ENCODE data around the gene SSPN. TPM values are rescaled to one million over a fixed set of nuclear protein-coding genes. Genes with fewer than 3 reads are reported as not detected.

Gene SSPN
- total RNA-seq, 1 experiment from 2014 or later, result not detected

GRCh38 chr12:26292596-26292995 lies 97.2 kb downstream of the SSPN start:
- H3K4me3 ChIP-seq (ENCODE audit: low read length), result no peak overlapping the region
- DNase-seq, result no peak
- H2AFZ ChIP-seq (ENCODE audit: low read length), result no peak overlapping the region
- H3K27ac ChIP-seq (ENCODE audit: low read length), result no peak overlapping the region
- H3K4me2 ChIP-seq (ENCODE audit: low read depth, low read length, poor library complexity, severe bottlenecking), result no peak overlapping the region
- H3K9me2 ChIP-seq (replicated peaks; ENCODE audit: insufficient read depth, low read length), result no peaks in the 10 kb centered on the region; the same call in 1 of the 2 replicates
- H3K36me3 ChIP-seq (ENCODE audit: insufficient read depth, low read length), result no peaks in the 10 kb centered on the region
- H3K27me3 ChIP-seq (ENCODE audit: low read length), result no peaks in the 10 kb centered on the region
- no peaks in the 10 kb centered on the region for H3K79me2 ChIP-seq (ENCODE audit: low read length)
- no peaks in the 10 kb centered on the region for H3K9me3 ChIP-seq (ENCODE audit: low read length)
- H3K4me1 ChIP-seq (ENCODE audit: low read length), result peaks cover under 1% of the 10 kb centered on the region
- no peaks in the 10 kb centered on the region for H4K20me1 ChIP-seq (ENCODE audit: insufficient read depth, low read depth, low read length)
- no peak overlapping the region for H3K9ac ChIP-seq (ENCODE audit: low read length)

GRCh38 chr12:26293612-26294011 lies 98.2 kb downstream of the SSPN start:
- H4K20me1 ChIP-seq (ENCODE audit: insufficient read depth, low read depth, low read length), result no peaks in the 10 kb centered on the region

GRCh38 chr12:26295001-26295400 lies 99.6 kb downstream of the SSPN start:
- DNase-seq, result no peak
- no peaks in the 10 kb centered on the region for H3K79me2 ChIP-seq (ENCODE audit: low read length)

More at GRCh38 chr12:26293612-26294011, 98.2 kb downstream of the SSPN start:
- no peak overlapping the region for H2AFZ ChIP-seq (ENCODE audit: low read length)
- H3K79me2 ChIP-seq (ENCODE audit: low read length), result no peaks in the 10 kb centered on the region
- peaks cover 11% of the 10 kb centered on the region for H3K4me1 ChIP-seq (ENCODE audit: low read length)
- H3K27me3 ChIP-seq (ENCODE audit: low read length), result no peaks in the 10 kb centered on the region
- H3K36me3 ChIP-seq (ENCODE audit: insufficient read depth, low read length), result no peaks in the 10 kb centered on the region
- H3K4me2 ChIP-seq (ENCODE audit: low read depth, low read length, poor library complexity, severe bottlenecking), result no peak overlapping the region
- H3K9ac ChIP-seq (ENCODE audit: low read length), result no peak overlapping the region
- DNase-seq, result no peak
- no peak overlapping the region for H3K4me3 ChIP-seq (ENCODE audit: low read length)
- no peaks in the 10 kb centered on the region; the same call in 1 of the 2 replicates for H3K9me2 ChIP-seq (replicated peaks; ENCODE audit: insufficient read depth, low read length)
- no peaks in the 10 kb centered on the region for H3K9me3 ChIP-seq (ENCODE audit: low read length)
- no peak overlapping the region for H3K27ac ChIP-seq (ENCODE audit: low read length)

GRCh38 chr12:26297396-26298070 lies 102.2 kb downstream of the SSPN start:
- no peaks in the 10 kb centered on the region for H3K27me3 ChIP-seq (ENCODE audit: low read length)
- no peak for DNase-seq
- no peaks in the 10 kb centered on the region for H3K9me3 ChIP-seq (ENCODE audit: low read length)
- peak overlapping the region; percentile 68 for H3K4me2 ChIP-seq (ENCODE audit: low read depth, low read length, poor library complexity, severe bottlenecking)
- H3K4me3 ChIP-seq (ENCODE audit: low read length), result no peak overlapping the region
- peak overlapping the region; percentile 72; the same call in 1 of the 2 replicates for H2AFZ ChIP-seq (ENCODE audit: low read length)
- H3K9me2 ChIP-seq (replicated peaks; ENCODE audit: insufficient read depth, low read length), result no peaks in the 10 kb centered on the region; the same call in 1 of the 2 replicates
- H3K9ac ChIP-seq (ENCODE audit: low read length), result no peak overlapping the region
- H3K36me3 ChIP-seq (ENCODE audit: insufficient read depth, low read length), result no peaks in the 10 kb centered on the region
- H3K79me2 ChIP-seq (ENCODE audit: low read length), result no peaks in the 10 kb centered on the region
- peaks cover 31% of the 10 kb centered on the region for H3K4me1 ChIP-seq (ENCODE audit: low read length)
- H3K27ac ChIP-seq (ENCODE audit: low read length), result peak overlapping the region; percentile 86; the same call in 1 of the 2 replicates
- H4K20me1 ChIP-seq (ENCODE audit: insufficient read depth, low read depth, low read length), result no peaks in the 10 kb centered on the region

More at GRCh38 chr12:26295001-26295400, 99.6 kb downstream of the SSPN start:
- no peak overlapping the region for H2AFZ ChIP-seq (ENCODE audit: low read length)
- H3K4me1 ChIP-seq (ENCODE audit: low read length), result peaks cover 24% of the 10 kb centered on the region
- H3K27me3 ChIP-seq (ENCODE audit: low read length), result no peaks in the 10 kb centered on the region
- H3K4me2 ChIP-seq (ENCODE audit: low read depth, low read length, poor library complexity, severe bottlenecking), result no peak overlapping the region
- no peaks in the 10 kb centered on the region for H4K20me1 ChIP-seq (ENCODE audit: insufficient read depth, low read depth, low read length)
- H3K4me3 ChIP-seq (ENCODE audit: low read length), result no peak overlapping the region
- H3K36me3 ChIP-seq (ENCODE audit: insufficient read depth, low read length), result no peaks in the 10 kb centered on the region
- no peak overlapping the region for H3K9ac ChIP-seq (ENCODE audit: low read length)
- no peak overlapping the region for H3K27ac ChIP-seq (ENCODE audit: low read length)
- H3K9me3 ChIP-seq (ENCODE audit: low read length), result no peaks in the 10 kb centered on the region
- H3K9me2 ChIP-seq (replicated peaks; ENCODE audit: insufficient read depth, low read length), result no peaks in the 10 kb centered on the region; the same call in 1 of the 2 replicates

GRCh38 chr12:26298785-26299621 lies 103.6 kb downstream of the SSPN start:
- DNase-seq, result peak; percentile 93
- Histone ChIP-seq H3K27ac (ENCODE audit: low read length) (peak overlapping the region; percentile 86), H3K4me1 (ENCODE audit: low read length) (peaks cover 31% of the 10 kb centered on the region), H3K9ac (ENCODE audit: low read length) (peak overlapping the region; percentile 43), H3K36me3 (ENCODE audit: insufficient read depth, low read length) (no peaks in the 10 kb centered on the region), H3K4me3 (ENCODE audit: low read length) (peak overlapping the region; percentile 41), H3K9me2 (replicated peaks; ENCODE audit: insufficient read depth, low read length) (no peaks in the 10 kb centered on the region; the same call in 1 of the 2 replicates), H3K79me2 (ENCODE audit: low read length) (no peaks in the 10 kb centered on the region), H3K27me3 (ENCODE audit: low read length) (no peaks in the 10 kb centered on the region), H2AFZ (ENCODE audit: low read length) (peak overlapping the region; percentile 72), H3K9me3 (ENCODE audit: low read length) (no peaks in the 10 kb centered on the region), H4K20me1 (ENCODE audit: insufficient read depth, low read depth, low read length) (no peaks in the 10 kb centered on the region), H3K4me2 (ENCODE audit: low read depth, low read length, poor library complexity, severe bottlenecking) (peak overlapping the region; percentile 68)

GRCh38 chr12:26299751-26300150 lies 104.4 kb downstream of the SSPN start:
- peaks cover 31% of the 10 kb centered on the region for H3K4me1 ChIP-seq (ENCODE audit: low read length)
- DNase-seq, result no peak
- H3K79me2 ChIP-seq (ENCODE audit: low read length), result no peaks in the 10 kb centered on the region
- H3K9ac ChIP-seq (ENCODE audit: low read length), result peak overlapping the region; percentile 43; the same call in 1 of the 2 replicates
- H4K20me1 ChIP-seq (ENCODE audit: insufficient read depth, low read depth, low read length), result no peaks in the 10 kb centered on the region
- no peaks in the 10 kb centered on the region; the same call in 1 of the 2 replicates for H3K9me2 ChIP-seq (replicated peaks; ENCODE audit: insufficient read depth, low read length)
- peak overlapping the region; percentile 15; the same call in 1 of the 2 replicates for H2AFZ ChIP-seq (ENCODE audit: low read length)
- H3K36me3 ChIP-seq (ENCODE audit: insufficient read depth, low read length), result no peaks in the 10 kb centered on the region
- no peaks in the 10 kb centered on the region for H3K9me3 ChIP-seq (ENCODE audit: low read length)
- no peak overlapping the region for H3K4me3 ChIP-seq (ENCODE audit: low read length)
- H3K27ac ChIP-seq (ENCODE audit: low read length), result peak overlapping the region; percentile 86
- H3K4me2 ChIP-seq (ENCODE audit: low read depth, low read length, poor library complexity, severe bottlenecking), result peak overlapping the region; percentile 68
- H3K27me3 ChIP-seq (ENCODE audit: low read length), result no peaks in the 10 kb centered on the region

Other genes starting within 250 kb of the SSPN start
- 0.45 and 4.5 TPM in 2 replicates for gene RASSF8, start 236.9 kb upstream of the SSPN start, total RNA-seq (2014; rRNA removed; shearing (Covaris generic); ENCODE audit: low replicate concordance)
- gene BHLHE41, start 70.5 kb upstream of the SSPN start, total RNA-seq (2014; rRNA removed; shearing (Covaris generic); ENCODE audit: low replicate concordance), result 1.6 and 2.2 TPM in 2 replicates

All from Karpas-422 (cell line).